Tibial artery (tissue), 4 donors: ENCODE measurements around the gene KIF6.

Experiments used
- DNase-seq, 2 donors: peaks; one replicate each; pipeline ENCODE4 v3.0.0-alpha.2; 2019
- H3K27ac ChIP-seq, 2 donors: fragments of 200-600 bp; sonication (generic) in 1 of 2; 1 replicate in 1 of 2; 2 replicates in 1 of 2; pipeline ENCODE4 v1.5.1; 2018 to 2019; ENCODE audit warnings: mild to moderate bottlenecking in 1 of 2
- H3K27me3 ChIP-seq, 2 donors: fragments of 200-600 bp; sonication (generic) in 1 of 2; one replicate each; pipeline versions ENCODE4 v1.5.1 to v1.6.0; 2016 to 2019
- H3K36me3 ChIP-seq, 3 donors: fragments of 200-600 bp; sonication (generic) in 2 of 3; one replicate each; pipeline ENCODE4 v1.5.1; 2016 to 2019; ENCODE audit warnings: mild to moderate bottlenecking in 2 of 3
- H3K4me1 ChIP-seq, 4 donors: fragments of 200-600 bp; sonication (generic) in 2 of 4; 1 replicate in 3 of 4; 2 replicates in 1 of 4; pipeline ENCODE4 v1.5.1; 2016 to 2019
- H3K4me3 ChIP-seq, 2 donors: fragments of 200-600 bp; sonication (generic) in 1 of 2; 1 replicate in 1 of 2; 2 replicates in 1 of 2; pipeline ENCODE4 v1.5.1; 2018 to 2019; ENCODE audit warnings: mild to moderate bottlenecking in 2 of 2
- H3K9me3 ChIP-seq, 3 donors: fragments of 200-600 bp; sonication (generic) in 1 of 3; one replicate each; pipeline ENCODE4 v1.5.1; 2016 to 2019
- CTCF ChIP-seq, 2 experiments: fragments of 200-600 bp in 1 of 2; fragments of 450-650 bp in 1 of 2; IDR thresholded peaks; one replicate each; pipeline ENCODE4 v1.5.1; 2017 to 2019; ENCODE audit warnings: antibody characterized with exemption in 2 of 2, mild to moderate bottlenecking in 1 of 2, moderate library complexity in 1 of 2
- intact Hi-C: fragments of 100-400 bp; cut with DNase I; formaldehyde crosslinking; loops from one replicate; pipeline ENCODE4 v1.15.0; 2023; ENCODE audit warnings: low total_unique reads

Gene KIF6

GRCh38 chr6:39388606-39389483 is 336.4 kb downstream of the KIF6 start:
- no peak overlapping the region for H3K27ac ChIP-seq
- intact Hi-C loops, result no loop called here
- H3K9me3 ChIP-seq, result no peaks in the 10 kb centered on the region
- H3K36me3 ChIP-seq, result no peaks in the 10 kb centered on the region
- no peak for DNase-seq
- H3K4me3 ChIP-seq, result no peak overlapping the region
- no peak for TF ChIP-seq CTCF (IDR thresholded peaks at IDR 0.05)
- no peaks in the 10 kb centered on the region for H3K27me3 ChIP-seq
- H3K4me1 ChIP-seq, result no peaks in the 10 kb centered on the region

GRCh38 chr6:39387785-39388184 is 337.4 kb downstream of the KIF6 start:
- DNase-seq, result no peak
- no peak for TF ChIP-seq CTCF (IDR thresholded peaks at IDR 0.05)
- intact Hi-C loops, result no loop called here
- Histone ChIP-seq H3K27me3 (no peaks in the 10 kb centered on the region), H3K36me3 (no peaks in the 10 kb centered on the region), H3K4me1 (peaks cover 0 to 4% (median 0%) of the 10 kb centered on the region in 4 donors), H3K4me3 (no peak overlapping the region), H3K27ac (no peak overlapping the region), H3K9me3 (no peaks in the 10 kb centered on the region)

DNA sequence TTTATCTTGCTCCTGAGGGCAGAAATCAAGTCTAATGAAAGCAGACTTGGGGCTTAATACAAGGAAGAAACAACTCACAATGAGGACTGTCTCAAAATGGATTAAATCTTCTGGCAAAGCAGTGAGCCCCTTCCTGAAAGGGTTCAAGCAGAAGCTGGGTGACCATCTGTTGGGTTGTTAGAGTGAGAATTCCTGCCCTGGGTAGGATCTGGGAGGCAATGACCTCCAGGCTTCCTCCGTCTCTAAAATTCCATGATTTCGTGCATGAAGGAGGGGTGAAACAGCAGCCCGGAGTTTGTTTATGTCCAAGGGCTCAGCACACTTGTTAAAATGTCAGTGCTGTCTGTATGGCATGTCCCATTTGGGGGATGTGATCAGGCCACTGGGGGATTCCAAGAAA is 338.7 kb downstream of the KIF6 start:
- peaks cover 0 to 14% (median 3%) of the 10 kb centered on the region in 4 donors for H3K4me1 ChIP-seq
- H3K4me3 ChIP-seq, result no peak overlapping the region
- H3K27ac ChIP-seq, result no peak overlapping the region
- H3K9me3 ChIP-seq, result no peaks in the 10 kb centered on the region
- no peaks in the 10 kb centered on the region for H3K27me3 ChIP-seq
- intact Hi-C loops, result no loop called here
- no peak for TF ChIP-seq CTCF (IDR thresholded peaks at IDR 0.05)
- no peaks in the 10 kb centered on the region for H3K36me3 ChIP-seq
- no peak for DNase-seq

- no peak for DNase-seq
- Histone ChIP-seq H3K9me3 (no peaks in the 10 kb centered on the region), H3K27me3 (no peaks in the 10 kb centered on the region), H3K4me3 (no peak overlapping the region), H3K27ac (no peak overlapping the region), H3K36me3 (no peaks in the 10 kb centered on the region), H3K4me1 (peaks cover 0 to 25% (median 4%) of the 10 kb centered on the region in 4 donors)
- intact Hi-C loops, result no loop called here
- no peak for TF ChIP-seq CTCF (IDR thresholded peaks at IDR 0.05)
These were observed 343.6 kb downstream of the KIF6 start for GRCh38 chr6:39381550-39382140.

GRCh38 chr6:39380837-39381549 is 344.2 kb downstream of the KIF6 start:
- Histone ChIP-seq H3K4me3 (no peak overlapping the region), H3K27me3 (no peaks in the 10 kb centered on the region), H3K4me1 (peaks cover 0 to 25% (median 4%) of the 10 kb centered on the region in 4 donors), H3K9me3 (no peaks in the 10 kb centered on the region), H3K36me3 (no peaks in the 10 kb centered on the region), H3K27ac (no peak overlapping the region)
- intact Hi-C loops, result no loop called here
- TF ChIP-seq CTCF (IDR thresholded peaks at IDR 0.05), result no peak
- DNase-seq, result no peak
